ENCODE measurements around the gene RNF6. TPM values are rescaled to one million over a fixed set of nuclear protein-coding genes. Genes with fewer than 3 reads are reported as not detected.

RNF6 gene
- total RNA-seq, 2 donors from 2014 or later, result 14.1 to 26.2 TPM

GRCh38 chr13:26257049-26257448, 34.9 kb upstream of the RNF6 start:
- no peak for DNase-seq (ENCODE audit: low spot score)

DNA sequence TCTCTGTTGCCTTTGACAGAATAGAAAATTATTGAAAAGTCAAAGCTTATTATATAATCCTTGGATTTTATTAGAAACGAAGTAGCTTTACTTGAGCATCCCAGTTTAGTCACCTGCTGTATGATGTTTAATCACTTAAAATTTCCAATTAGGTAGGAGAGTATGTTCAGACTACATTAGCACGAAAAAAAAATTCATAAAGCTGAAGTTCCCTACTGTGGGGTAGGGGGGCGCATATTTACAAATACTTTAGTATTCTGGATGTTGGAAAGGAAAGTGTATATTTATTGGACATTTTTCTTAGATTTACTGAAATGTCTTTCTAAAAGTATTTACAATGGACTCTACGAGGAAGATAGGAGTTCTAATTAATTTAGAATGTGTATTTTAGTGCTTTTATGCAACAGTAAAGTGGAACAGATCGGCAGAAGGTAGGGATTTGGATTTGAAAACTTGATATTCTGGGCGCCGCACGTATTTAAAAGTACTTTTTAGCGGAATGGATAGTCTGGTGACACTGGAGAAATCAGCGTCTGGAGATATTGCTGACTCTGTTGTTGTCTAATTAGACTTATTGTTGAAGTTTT, 33.7 kb upstream of the RNF6 start:
- no peak overlapping the region for H3K27ac ChIP-seq
- no peak for DNase-seq (ENCODE audit: low spot score)
- peaks cover 0 to 24% of the 10 kb centered on the region in 2 donors for H3K4me1 ChIP-seq
- no peaks in the 10 kb centered on the region for H3K9me3 ChIP-seq
- no peaks in the 10 kb centered on the region for H3K36me3 ChIP-seq
- H3K27me3 ChIP-seq, result no peaks in the 10 kb centered on the region
- peak overlapping the region; percentile 5 to 86 for H3K4me3 ChIP-seq
- peak in 1 of 2 donors; percentile 45 for TF ChIP-seq CTCF (IDR thresholded peaks at IDR 0.05)

More at GRCh38 chr13:26257049-26257448, 34.9 kb upstream of the RNF6 start:
- peaks cover 0 to 24% of the 10 kb centered on the region in 2 donors for H3K4me1 ChIP-seq
- no peaks in the 10 kb centered on the region for H3K27me3 ChIP-seq
- no peak overlapping the region for H3K4me3 ChIP-seq
- H3K36me3 ChIP-seq, result no peaks in the 10 kb centered on the region
- H3K27ac ChIP-seq, result no peak overlapping the region
- H3K9me3 ChIP-seq, result no peaks in the 10 kb centered on the region
- no peak for TF ChIP-seq CTCF (IDR thresholded peaks at IDR 0.05)

DNA sequence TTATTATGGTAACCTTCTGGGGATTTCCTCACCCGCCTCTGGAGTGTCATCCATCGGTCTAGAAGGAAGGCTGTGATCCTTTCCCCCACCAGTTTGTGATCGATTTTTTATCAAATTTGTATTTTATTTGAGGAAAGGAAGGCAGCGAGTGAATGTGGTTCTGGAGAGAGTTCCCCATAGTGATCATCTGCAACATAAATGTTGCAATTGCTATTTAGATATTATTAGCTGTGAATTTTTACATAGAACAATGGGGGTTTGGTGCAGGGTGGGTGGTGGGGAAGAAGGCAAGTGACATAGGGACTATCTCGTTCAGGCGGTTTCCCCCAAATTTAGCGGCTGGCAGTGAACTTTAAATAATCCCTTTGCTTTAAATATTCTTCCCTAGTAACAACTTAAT, 33.0 kb upstream of the RNF6 start:
- no peak for TF ChIP-seq CTCF (IDR thresholded peaks at IDR 0.05)
- DNase-seq (ENCODE audit: low spot score), result no peak
- H3K36me3 ChIP-seq, result no peaks in the 10 kb centered on the region
- peak overlapping the region; percentile 86 to 88 for H3K4me3 ChIP-seq
- H3K4me1 ChIP-seq, result peaks cover 0 to 24% of the 10 kb centered on the region in 2 donors
- H3K27me3 ChIP-seq, result no peaks in the 10 kb centered on the region
- peak overlapping the region; percentile 88 to 94 for H3K27ac ChIP-seq
- H3K9me3 ChIP-seq, result no peaks in the 10 kb centered on the region

- Histone ChIP-seq H3K9me3 (no peaks in the 10 kb centered on the region), H3K27ac (peak overlapping the region; percentile 88 to 94), H3K4me1 (peaks cover 0 to 24% of the 10 kb centered on the region in 2 donors), H3K4me3 (peak overlapping the region; percentile 86 to 88), H3K27me3 (no peaks in the 10 kb centered on the region), H3K36me3 (no peaks in the 10 kb centered on the region)
- TF ChIP-seq CTCF (IDR thresholded peaks at IDR 0.05), result no peak
- DNase-seq (ENCODE audit: low spot score), result peak; percentile 61
These were observed 32.5 kb upstream of the RNF6 start for GRCh38 chr13:26254583-26255111.

- peaks cover 0 to 24% of the 10 kb centered on the region in 2 donors for H3K4me1 ChIP-seq
- DNase-seq (ENCODE audit: low spot score), result peak; percentile 84
- H3K27ac ChIP-seq, result peak within 1 kb of the TSS; percentile 88 to 94
- no peak for TF ChIP-seq CTCF (IDR thresholded peaks at IDR 0.05)
- H3K27me3 ChIP-seq, result no peaks in the 10 kb centered on the region
- no peaks in the 10 kb centered on the region for H3K36me3 ChIP-seq
- no peaks in the 10 kb centered on the region for H3K9me3 ChIP-seq
- H3K4me3 ChIP-seq, result peak within 1 kb of the TSS; percentile 86 to 88
These were observed 31.9 kb upstream of the RNF6 start, which contains the start of gene CDK8 for GRCh38 chr13:26253787-26254582. TSS of gene CDK8 (plus strand) at chr13:26254129. CDS start at chr13:26254642, 513 bp downstream.
